GM12875 (cell line): ENCODE results near the gene HSP90B1.

Source experiments
- H3K4me3 ChIP-seq: one replicate; pipeline ENCODE4 v1.5.1; 2011; ENCODE audit warnings: low read depth, low read length, control low read depth
- TF ChIP-seq, protein P1 (sequence below): IDR thresholded peaks from 2 replicates; pipeline ENCODE4 v1.5.1; 2011; ENCODE audit warnings: low read depth, mild to moderate bottlenecking, control low read depth, inconsistent platforms, low read length, moderate library complexity, borderline replicate concordance; ENCODE audit not compliant: insufficient read depth

Gene HSP90B1

GRCh38 chr12:103887738-103888137 lies 42.5 kb upstream of the HSP90B1 start:
- TF ChIP-seq, protein P1, sequence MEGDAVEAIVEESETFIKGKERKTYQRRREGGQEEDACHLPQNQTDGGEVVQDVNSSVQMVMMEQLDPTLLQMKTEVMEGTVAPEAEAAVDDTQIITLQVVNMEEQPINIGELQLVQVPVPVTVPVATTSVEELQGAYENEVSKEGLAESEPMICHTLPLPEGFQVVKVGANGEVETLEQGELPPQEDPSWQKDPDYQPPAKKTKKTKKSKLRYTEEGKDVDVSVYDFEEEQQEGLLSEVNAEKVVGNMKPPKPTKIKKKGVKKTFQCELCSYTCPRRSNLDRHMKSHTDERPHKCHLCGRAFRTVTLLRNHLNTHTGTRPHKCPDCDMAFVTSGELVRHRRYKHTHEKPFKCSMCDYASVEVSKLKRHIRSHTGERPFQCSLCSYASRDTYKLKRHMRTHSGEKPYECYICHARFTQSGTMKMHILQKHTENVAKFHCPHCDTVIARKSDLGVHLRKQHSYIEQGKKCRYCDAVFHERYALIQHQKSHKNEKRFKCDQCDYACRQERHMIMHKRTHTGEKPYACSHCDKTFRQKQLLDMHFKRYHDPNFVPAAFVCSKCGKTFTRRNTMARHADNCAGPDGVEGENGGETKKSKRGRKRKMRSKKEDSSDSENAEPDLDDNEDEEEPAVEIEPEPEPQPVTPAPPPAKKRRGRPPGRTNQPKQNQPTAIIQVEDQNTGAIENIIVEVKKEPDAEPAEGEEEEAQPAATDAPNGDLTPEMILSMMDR = no peak
- H3K4me3 ChIP-seq = no peak overlapping the region

DNA sequence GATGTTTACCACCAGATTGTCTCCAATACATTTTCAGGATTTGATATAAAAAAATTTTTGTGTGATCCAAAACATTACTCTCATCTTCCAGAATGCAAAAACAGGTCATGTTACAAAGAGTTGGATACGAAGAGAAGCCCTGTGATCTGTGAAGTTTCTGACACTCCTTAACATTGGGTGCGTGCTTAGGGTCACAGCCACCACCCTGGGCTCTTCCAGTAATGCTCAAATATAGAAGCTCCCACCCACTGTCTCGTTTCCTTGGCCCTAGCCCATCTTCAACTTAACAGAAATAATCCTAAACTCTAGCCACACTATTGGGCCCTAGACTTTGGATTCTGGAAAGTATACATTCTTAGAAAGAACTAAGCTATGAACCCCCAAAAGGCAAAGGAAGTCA lies 32.9 kb upstream of the HSP90B1 start:
- TF ChIP-seq, protein P1 = no peak

GRCh38 chr12:103901518-103902173 lies 28.6 kb upstream of the HSP90B1 start:
- TF ChIP-seq, protein P1 = no peak
- no peak overlapping the region for H3K4me3 ChIP-seq

More for the DNA sequence above, 32.9 kb upstream of the HSP90B1 start:
- no peak overlapping the region for H3K4me3 ChIP-seq

- H3K4me3 ChIP-seq = no peak overlapping the region
- TF ChIP-seq, protein P1 = no peak
These were observed 26.2 kb upstream of the HSP90B1 start for GRCh38 chr12:103903993-103904392.

- TF ChIP-seq, protein P1 = no peak
- H3K4me3 ChIP-seq = no peak overlapping the region
These were observed 24.4 kb upstream of the HSP90B1 start for GRCh38 chr12:103905730-103906349.

DNA sequence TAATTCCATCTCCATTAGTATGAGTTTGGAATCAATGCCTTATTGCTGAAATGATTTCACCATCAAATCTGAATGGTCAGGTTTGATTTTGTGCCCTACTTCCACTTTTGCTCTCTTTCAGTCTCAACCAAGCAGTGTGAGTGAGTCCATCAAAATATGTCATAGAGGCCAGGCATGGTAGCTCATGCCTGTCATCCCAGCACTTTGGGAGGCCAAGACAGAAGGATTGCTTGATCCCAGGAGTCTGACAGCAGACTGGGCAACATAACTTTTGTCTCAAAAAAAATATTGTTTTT lies 22.0 kb upstream of the HSP90B1 start:
- no peak overlapping the region for H3K4me3 ChIP-seq
- TF ChIP-seq, protein P1 = no peak

DNA sequence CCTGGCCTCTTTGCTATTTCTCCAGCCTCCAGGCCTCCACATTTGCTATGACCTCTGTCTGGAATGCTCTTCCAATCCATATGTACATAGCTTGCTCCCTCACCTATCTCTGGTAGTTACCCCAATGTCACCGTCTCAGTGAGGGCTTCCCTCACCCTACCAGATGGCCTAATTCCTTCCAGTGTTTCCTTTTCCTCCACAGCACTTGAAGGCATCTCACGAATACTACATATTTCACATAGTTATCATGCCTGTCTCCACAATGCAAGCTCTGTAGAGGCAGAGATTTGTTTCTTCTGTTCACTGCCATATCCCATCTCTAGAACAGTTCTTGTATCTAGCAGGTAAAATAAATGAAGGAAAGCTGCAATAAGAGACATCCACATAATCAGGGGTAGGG lies 21.3 kb upstream of the HSP90B1 start:
- TF ChIP-seq, protein P1 = no peak
- H3K4me3 ChIP-seq = no peak overlapping the region
